ENCODE measurements around the gene ANKRD12. TPM values are rescaled to one million over a fixed set of nuclear protein-coding genes. Genes with fewer than 3 reads are reported as not detected.

Gene ANKRD12
- total RNA-seq, 1 experiment from 2014 or later, result 19.1 TPM

DNA sequence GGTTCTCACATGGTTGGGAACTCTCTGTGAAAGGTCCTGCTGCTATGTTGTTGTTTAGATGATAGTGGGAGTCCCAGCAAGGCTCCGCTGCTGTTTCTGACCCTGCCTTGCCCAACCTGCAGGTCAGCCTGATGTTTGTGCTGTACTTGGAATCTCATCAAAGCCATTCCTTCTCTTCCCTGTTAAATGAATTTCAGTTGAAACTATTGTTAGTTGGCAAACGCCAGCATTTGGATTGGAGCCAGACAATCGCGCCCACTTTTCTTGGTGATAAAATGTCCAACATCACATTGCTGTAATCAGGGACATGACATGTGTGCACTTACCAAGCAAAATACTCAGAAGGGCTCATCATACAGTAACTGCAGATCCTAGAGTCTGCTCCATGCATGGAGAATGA, 185.2 kb downstream of the ANKRD12 start:
- Histone ChIP-seq H4K20me1 (ENCODE audit: low read length) (no peaks in the 10 kb centered on the region), H3K4me3 (ENCODE audit: low read length) (no peak overlapping the region), H3K4me2 (ENCODE audit: low read length) (no peak overlapping the region), H3K4me1 (ENCODE audit: insufficient read depth, low read length) (no peaks in the 10 kb centered on the region), H3F3A (ENCODE audit: low read length, unreplicated experiment) (no peaks in the 10 kb centered on the region), H3K9me3 (ENCODE audit: low read length) (no peaks in the 10 kb centered on the region), H3K9me2 (replicated peaks; ENCODE audit: low read length) (no peaks in the 10 kb centered on the region), H3K27ac (ENCODE audit: low read length) (no peak overlapping the region), H2AFZ (ENCODE audit: low read length) (no peak overlapping the region), H3K36me3 (ENCODE audit: low read depth, low read length) (no peaks in the 10 kb centered on the region; the same call in 1 of the 2 replicates), H3K27me3 (ENCODE audit: low read length) (no peaks in the 10 kb centered on the region), H3K9ac (ENCODE audit: low read length) (no peak overlapping the region), H3K79me2 (ENCODE audit: low read length) (no peaks in the 10 kb centered on the region)
- CTCF ChIA-PET, result no interaction called here
- no peak for ATAC-seq
- BruUV-seq (replicated peaks), result no TSS peak
- DNase-seq, result no peak
- POLR2A ChIA-PET (ENCODE audit: unreplicated experiment), result no interaction called here
- no peak for TF ChIP-seq EZH2phosphoT487 (IDR thresholded peaks at IDR 0.05; ENCODE audit: borderline replicate concordance, low read length)
- no peak for TF ChIP-seq EZH2 (IDR thresholded peaks at IDR 0.05; ENCODE audit: low read length, unreplicated experiment)
- TF ChIP-seq, protein P1, sequence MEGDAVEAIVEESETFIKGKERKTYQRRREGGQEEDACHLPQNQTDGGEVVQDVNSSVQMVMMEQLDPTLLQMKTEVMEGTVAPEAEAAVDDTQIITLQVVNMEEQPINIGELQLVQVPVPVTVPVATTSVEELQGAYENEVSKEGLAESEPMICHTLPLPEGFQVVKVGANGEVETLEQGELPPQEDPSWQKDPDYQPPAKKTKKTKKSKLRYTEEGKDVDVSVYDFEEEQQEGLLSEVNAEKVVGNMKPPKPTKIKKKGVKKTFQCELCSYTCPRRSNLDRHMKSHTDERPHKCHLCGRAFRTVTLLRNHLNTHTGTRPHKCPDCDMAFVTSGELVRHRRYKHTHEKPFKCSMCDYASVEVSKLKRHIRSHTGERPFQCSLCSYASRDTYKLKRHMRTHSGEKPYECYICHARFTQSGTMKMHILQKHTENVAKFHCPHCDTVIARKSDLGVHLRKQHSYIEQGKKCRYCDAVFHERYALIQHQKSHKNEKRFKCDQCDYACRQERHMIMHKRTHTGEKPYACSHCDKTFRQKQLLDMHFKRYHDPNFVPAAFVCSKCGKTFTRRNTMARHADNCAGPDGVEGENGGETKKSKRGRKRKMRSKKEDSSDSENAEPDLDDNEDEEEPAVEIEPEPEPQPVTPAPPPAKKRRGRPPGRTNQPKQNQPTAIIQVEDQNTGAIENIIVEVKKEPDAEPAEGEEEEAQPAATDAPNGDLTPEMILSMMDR (conservative IDR thresholded peaks at IDR 0.05; ENCODE audit: low read depth, low read length), result no peak
- intact Hi-C loops (cut with micrococcal nuclease), result no loop called here

DNA sequence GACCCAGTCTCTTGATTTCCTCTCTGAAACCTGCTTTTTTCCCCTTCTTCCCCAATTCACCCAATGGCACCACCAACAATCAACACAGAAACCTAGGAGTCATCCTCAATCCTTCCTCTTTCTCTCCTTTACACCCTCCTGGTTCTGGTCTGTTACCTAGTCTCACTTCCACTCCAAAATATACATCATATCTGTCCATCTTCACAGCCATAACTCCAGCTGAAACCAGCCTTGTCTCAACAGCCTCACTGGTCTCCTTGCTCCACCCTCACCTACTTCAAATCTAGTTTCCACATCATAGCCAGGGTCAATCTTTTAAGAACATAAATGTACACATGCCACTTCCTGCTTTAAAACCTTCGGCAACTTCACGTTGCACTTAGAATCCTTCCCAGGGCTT, 186.2 kb downstream of the ANKRD12 start:
- no peak for ATAC-seq
- DNase-seq, result no peak
- Histone ChIP-seq H3K36me3 (ENCODE audit: low read depth, low read length) (peaks cover under 1% of the 10 kb centered on the region; the same call in 1 of the 2 replicates), H3K9me2 (replicated peaks; ENCODE audit: low read length) (no peaks in the 10 kb centered on the region), H3K27me3 (ENCODE audit: low read length) (no peaks in the 10 kb centered on the region), H3K9ac (ENCODE audit: low read length) (no peak overlapping the region), H3K4me2 (ENCODE audit: low read length) (no peak overlapping the region), H3K4me3 (ENCODE audit: low read length) (no peak overlapping the region), H2AFZ (ENCODE audit: low read length) (no peak overlapping the region), H3F3A (ENCODE audit: low read length, unreplicated experiment) (no peaks in the 10 kb centered on the region), H3K79me2 (ENCODE audit: low read length) (no peaks in the 10 kb centered on the region), H3K4me1 (ENCODE audit: insufficient read depth, low read length) (no peaks in the 10 kb centered on the region), H3K27ac (ENCODE audit: low read length) (no peak overlapping the region), H3K9me3 (ENCODE audit: low read length) (no peaks in the 10 kb centered on the region), H4K20me1 (ENCODE audit: low read length) (no peaks in the 10 kb centered on the region)
- intact Hi-C loops (cut with micrococcal nuclease), result no loop called here
- TF ChIP-seq EZH2 (IDR thresholded peaks at IDR 0.05; ENCODE audit: low read length, unreplicated experiment) (no peak), EZH2phosphoT487 (IDR thresholded peaks at IDR 0.05; ENCODE audit: borderline replicate concordance, low read length) (no peak)
- TF ChIP-seq, protein P1 (conservative IDR thresholded peaks at IDR 0.05; ENCODE audit: low read depth, low read length), result no peak
- CTCF ChIA-PET, result no interaction called here
- no TSS peak for BruUV-seq (replicated peaks)
- POLR2A ChIA-PET (ENCODE audit: unreplicated experiment), result no interaction called here

DNA sequence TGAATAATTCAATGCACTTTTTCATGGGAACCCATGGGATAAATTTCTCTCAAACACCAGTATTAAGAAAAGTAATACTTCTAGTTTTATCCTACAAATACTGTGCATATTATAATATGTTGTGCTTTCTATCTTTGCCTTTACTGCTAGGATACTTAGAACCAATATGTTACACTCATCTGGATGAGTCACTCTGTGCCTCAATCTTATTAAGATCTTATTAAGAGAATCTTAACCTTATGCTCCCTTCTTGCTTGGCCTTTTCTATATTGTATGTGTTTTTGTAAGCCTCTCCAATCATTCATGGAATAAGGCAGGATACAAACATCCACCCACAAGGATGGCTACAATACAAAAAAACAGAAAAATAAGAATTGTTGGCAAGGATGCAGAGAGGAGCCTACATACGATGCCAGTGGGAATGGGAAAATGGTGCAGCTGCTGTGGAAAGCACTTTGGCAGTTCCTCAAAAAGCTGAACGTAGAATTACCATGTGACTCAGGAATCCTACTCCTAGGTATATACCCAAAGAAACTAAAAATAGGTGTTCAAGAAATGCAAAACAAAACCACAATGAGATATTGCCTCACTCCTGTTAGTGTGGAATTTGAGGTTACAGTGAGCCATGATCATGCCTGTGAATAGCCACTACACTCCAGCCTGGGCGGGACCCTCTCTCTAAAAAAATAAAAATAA, 187.3 kb downstream of the ANKRD12 start:
- no peaks in the 10 kb centered on the region for H3K9me2 ChIP-seq (replicated peaks; ENCODE audit: low read length)
- CTCF ChIA-PET, result no interaction called here
- TF ChIP-seq, protein P1 (conservative IDR thresholded peaks at IDR 0.05; ENCODE audit: low read depth, low read length), result no peak
- TF ChIP-seq EZH2phosphoT487 (IDR thresholded peaks at IDR 0.05; ENCODE audit: borderline replicate concordance, low read length), result no peak
- TF ChIP-seq EZH2 (IDR thresholded peaks at IDR 0.05; ENCODE audit: low read length, unreplicated experiment), result no peak
- no TSS peak for BruUV-seq (replicated peaks)
- H3K9me3 ChIP-seq (ENCODE audit: low read length), result no peaks in the 10 kb centered on the region
- H3K27me3 ChIP-seq (ENCODE audit: low read length), result no peaks in the 10 kb centered on the region
- peaks cover 3% of the 10 kb centered on the region for H3F3A ChIP-seq (ENCODE audit: low read length, unreplicated experiment)
- peaks cover 3% of the 10 kb centered on the region; the same call in 1 of the 2 replicates for H3K36me3 ChIP-seq (ENCODE audit: low read depth, low read length)
- no peaks in the 10 kb centered on the region for H4K20me1 ChIP-seq (ENCODE audit: low read length)
- no peak overlapping the region for H3K9ac ChIP-seq (ENCODE audit: low read length)
- ATAC-seq (no peak), DNase-seq (no peak)
- peaks cover 5% of the 10 kb centered on the region for H3K4me1 ChIP-seq (ENCODE audit: insufficient read depth, low read length)
- intact Hi-C loops (cut with micrococcal nuclease), result no loop called here
- no peaks in the 10 kb centered on the region for H3K79me2 ChIP-seq (ENCODE audit: low read length)
- H2AFZ ChIP-seq (ENCODE audit: low read length), result no peak overlapping the region
- H3K27ac ChIP-seq (ENCODE audit: low read length), result no peak overlapping the region
- H3K4me2 ChIP-seq (ENCODE audit: low read length), result no peak overlapping the region
- H3K4me3 ChIP-seq (ENCODE audit: low read length), result no peak overlapping the region
- POLR2A ChIA-PET (ENCODE audit: unreplicated experiment), result no interaction called here
